Panc1 (cell line): ENCODE data around the gene KCNMA1. TPM values are rescaled to one million over a fixed set of nuclear protein-coding genes. Genes with fewer than 3 reads are reported as not detected.

Experiments used
- ATAC-seq: fragments of 200-7000 bp; cut with Tn5 transposase; 2 replicates; pipeline ENCODE4 v1.9.1; 2020; ENCODE audit warnings: mild to moderate bottlenecking, moderate library complexity
- BruUV-seq: library from RNA; stranded (reverse); fragments of 400-500 nt; replicated peaks from 2 replicates; lab custom pipeline; 2021; lab: Mats Ljungman, UMichigan
- CTCF ChIA-PET: fragments of 300-600 bp; sonication (Branson Sonifier 250); formaldehyde crosslinking; loops from one replicate; lab custom pipeline; 2022; ENCODE audit warnings: antibody characterized with exemption; lab: Charles Lee
- POLR2A ChIA-PET: fragments of 300-600 bp; sonication (Branson Sonifier 250); formaldehyde crosslinking; loops from one replicate; lab custom pipeline; 2022; ENCODE audit warnings: antibody characterized with exemption; lab: Charles Lee
- DNase-seq: peaks from one replicate; pipeline ENCODE4 v3.0.0-alpha.2; 2010; ENCODE audit warnings: low read depth, low spot score
- H3K27ac ChIP-seq: 2 replicates; pipeline ENCODE4 v1.5.1; 2011; ENCODE audit warnings: mild to moderate bottlenecking, low read length, inconsistent platforms
- H3K27me3 ChIP-seq: fragments of 200-500 bp; sonication (Bioruptor generic); 2 replicates; pipeline ENCODE4 v1.6.0; 2014; ENCODE audit warnings: low read length, inconsistent platforms; ENCODE audit not compliant: control insufficient read depth, insufficient read depth
- H3K36me3 ChIP-seq: fragments of 200-500 bp; sonication (Bioruptor generic); 2 replicates; pipeline ENCODE4 v1.5.1; 2014; ENCODE audit warnings: inconsistent platforms, mild to moderate bottlenecking, low read length, moderate library complexity; ENCODE audit not compliant: control insufficient read depth, insufficient read depth
- H3K4me1 ChIP-seq: 2 replicates; pipeline ENCODE4 v1.5.1; 2011; ENCODE audit warnings: inconsistent platforms, mild to moderate bottlenecking, low read length, moderate library complexity; ENCODE audit not compliant: control insufficient read depth, insufficient read depth
- H3K4me3 ChIP-seq, 2 experiments: 2 replicates each; pipeline ENCODE4 v1.5.1; 2011 to 2012; ENCODE audit warnings: low read depth in 2 of 2, low read length in 2 of 2, mild to moderate bottlenecking in 2 of 2, inconsistent platforms in 1 of 2, moderate library complexity in 1 of 2
- H3K9me3 ChIP-seq: fragments of 200-500 bp; sonication (Bioruptor generic); 2 replicates; pipeline ENCODE4 v1.5.1; 2014; ENCODE audit warnings: low read depth, mild to moderate bottlenecking, inconsistent platforms, low read length, moderate library complexity; ENCODE audit not compliant: control insufficient read depth, insufficient read depth
- POLR2AphosphoS5 ChIP-seq: IDR thresholded peaks from 2 replicates; pipeline ENCODE4 v1.6.1; 2012; ENCODE audit warnings: mild to moderate bottlenecking, low read depth, low read length, moderate library complexity
- SIN3A ChIP-seq: IDR thresholded peaks from 2 replicates; pipeline ENCODE4 v1.6.1; 2012; ENCODE audit warnings: low read depth, mild to moderate bottlenecking, low read length, moderate library complexity, borderline replicate concordance; ENCODE audit not compliant: insufficient read depth
- TCF7L2 ChIP-seq: IDR thresholded peaks from 2 replicates; pipeline ENCODE4 v1.6.1; 2011; ENCODE audit warnings: mild to moderate bottlenecking, low read depth, low read length, inconsistent platforms
- in situ Hi-C: cut with HindIII; loops from 2 replicates; pipeline ENCODE4 v1.10.0; 2016; ENCODE audit warnings: low sequenced_read_pairs, low pct_unique_long_range_greater_than_20kb
- intact Hi-C: fragments of 100-400 bp; cut with micrococcal nuclease; formaldehyde crosslinking; loops from one replicate; pipeline ENCODE4 v1.10.0; 2022; ENCODE audit not compliant: unreplicated experiment
- total RNA-seq: library from RNA; stranded (reverse); gene quantifications from one replicate; pipeline ENCODE4 v1.2.1, GENCODE V29; 2021; ENCODE audit not compliant: unreplicated experiment
- TF ChIP-seq, protein P1 (sequence below), 2 experiments: IDR thresholded peaks; 2 replicates each; pipeline ENCODE4 v1.6.1; 2011 to 2012; ENCODE audit warnings: low read depth in 2 of 2, control low read depth in 1 of 2, low read length in 1 of 2, mild to moderate bottlenecking in 1 of 2, moderate library complexity in 1 of 2; ENCODE audit not compliant: insufficient read depth in 1 of 2
- TF ChIP-seq, protein P2 (sequence below): fragments of 450-650 bp; IDR thresholded peaks from 2 replicates; pipeline ENCODE4 v1.5.1; 2017; ENCODE audit warnings: mild to moderate bottlenecking

KCNMA1 gene
- total RNA-seq, 1 experiment from 2014 or later = 91.9 TPM

DNA sequence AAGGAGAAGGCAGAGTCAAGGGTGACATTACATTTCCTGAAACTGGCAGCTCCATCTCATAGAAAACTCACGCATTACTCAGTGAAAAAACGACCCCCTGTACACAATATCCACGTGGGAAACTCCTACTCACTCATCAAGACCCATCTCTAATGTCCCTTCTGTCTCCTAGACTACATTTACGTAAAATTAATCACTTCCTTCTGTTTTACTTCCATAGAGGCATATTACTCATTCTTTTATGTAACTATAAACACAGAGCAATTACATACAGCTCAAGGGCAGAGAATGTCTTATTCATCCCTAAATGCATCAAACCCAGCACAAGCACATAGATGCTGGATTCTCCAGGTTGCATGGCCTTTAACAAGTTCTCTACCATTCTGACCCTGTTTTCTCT, 281.8 kb downstream of the KCNMA1 start:
- in situ Hi-C loops = no loop called here
- intact Hi-C loops = no loop called here
- no TSS peak for BruUV-seq
- Histone ChIP-seq H3K27ac (peak overlapping the region; percentile 46), H3K4me1 (peaks cover 25% of the 10 kb centered on the region), H3K36me3 (no peaks in the 10 kb centered on the region), H3K27me3 (no peaks in the 10 kb centered on the region), H3K9me3 (no peaks in the 10 kb centered on the region), H3K4me3 (no peak overlapping the region)
- DNase-seq (peak; percentile 86), ATAC-seq (peak; percentile 82)
- POLR2A ChIA-PET = interaction anchor here (0.6 to 0.7 kb wide), 5 partner anchors 34 to 1193 kb away, joined by 3 to 7 read pairs (median 5); no protein-coding TSS in a partner anchor
- CTCF ChIA-PET = no interaction called here
- TF ChIP-seq, protein P1, sequence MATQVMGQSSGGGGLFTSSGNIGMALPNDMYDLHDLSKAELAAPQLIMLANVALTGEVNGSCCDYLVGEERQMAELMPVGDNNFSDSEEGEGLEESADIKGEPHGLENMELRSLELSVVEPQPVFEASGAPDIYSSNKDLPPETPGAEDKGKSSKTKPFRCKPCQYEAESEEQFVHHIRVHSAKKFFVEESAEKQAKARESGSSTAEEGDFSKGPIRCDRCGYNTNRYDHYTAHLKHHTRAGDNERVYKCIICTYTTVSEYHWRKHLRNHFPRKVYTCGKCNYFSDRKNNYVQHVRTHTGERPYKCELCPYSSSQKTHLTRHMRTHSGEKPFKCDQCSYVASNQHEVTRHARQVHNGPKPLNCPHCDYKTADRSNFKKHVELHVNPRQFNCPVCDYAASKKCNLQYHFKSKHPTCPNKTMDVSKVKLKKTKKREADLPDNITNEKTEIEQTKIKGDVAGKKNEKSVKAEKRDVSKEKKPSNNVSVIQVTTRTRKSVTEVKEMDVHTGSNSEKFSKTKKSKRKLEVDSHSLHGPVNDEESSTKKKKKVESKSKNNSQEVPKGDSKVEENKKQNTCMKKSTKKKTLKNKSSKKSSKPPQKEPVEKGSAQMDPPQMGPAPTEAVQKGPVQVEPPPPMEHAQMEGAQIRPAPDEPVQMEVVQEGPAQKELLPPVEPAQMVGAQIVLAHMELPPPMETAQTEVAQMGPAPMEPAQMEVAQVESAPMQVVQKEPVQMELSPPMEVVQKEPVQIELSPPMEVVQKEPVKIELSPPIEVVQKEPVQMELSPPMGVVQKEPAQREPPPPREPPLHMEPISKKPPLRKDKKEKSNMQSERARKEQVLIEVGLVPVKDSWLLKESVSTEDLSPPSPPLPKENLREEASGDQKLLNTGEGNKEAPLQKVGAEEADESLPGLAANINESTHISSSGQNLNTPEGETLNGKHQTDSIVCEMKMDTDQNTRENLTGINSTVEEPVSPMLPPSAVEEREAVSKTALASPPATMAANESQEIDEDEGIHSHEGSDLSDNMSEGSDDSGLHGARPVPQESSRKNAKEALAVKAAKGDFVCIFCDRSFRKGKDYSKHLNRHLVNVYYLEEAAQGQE (IDR thresholded peaks at IDR 0.05; ENCODE audit: insufficient read depth in 1 of 2, low read depth in 2 of 2, low read length in 1 of 2) = no peak
- TF ChIP-seq POLR2AphosphoS5 = no peak
- TF ChIP-seq, protein P2, sequence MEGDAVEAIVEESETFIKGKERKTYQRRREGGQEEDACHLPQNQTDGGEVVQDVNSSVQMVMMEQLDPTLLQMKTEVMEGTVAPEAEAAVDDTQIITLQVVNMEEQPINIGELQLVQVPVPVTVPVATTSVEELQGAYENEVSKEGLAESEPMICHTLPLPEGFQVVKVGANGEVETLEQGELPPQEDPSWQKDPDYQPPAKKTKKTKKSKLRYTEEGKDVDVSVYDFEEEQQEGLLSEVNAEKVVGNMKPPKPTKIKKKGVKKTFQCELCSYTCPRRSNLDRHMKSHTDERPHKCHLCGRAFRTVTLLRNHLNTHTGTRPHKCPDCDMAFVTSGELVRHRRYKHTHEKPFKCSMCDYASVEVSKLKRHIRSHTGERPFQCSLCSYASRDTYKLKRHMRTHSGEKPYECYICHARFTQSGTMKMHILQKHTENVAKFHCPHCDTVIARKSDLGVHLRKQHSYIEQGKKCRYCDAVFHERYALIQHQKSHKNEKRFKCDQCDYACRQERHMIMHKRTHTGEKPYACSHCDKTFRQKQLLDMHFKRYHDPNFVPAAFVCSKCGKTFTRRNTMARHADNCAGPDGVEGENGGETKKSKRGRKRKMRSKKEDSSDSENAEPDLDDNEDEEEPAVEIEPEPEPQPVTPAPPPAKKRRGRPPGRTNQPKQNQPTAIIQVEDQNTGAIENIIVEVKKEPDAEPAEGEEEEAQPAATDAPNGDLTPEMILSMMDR = no peak
- TF ChIP-seq SIN3A = no peak
- TF ChIP-seq TCF7L2 = no peak

DNA sequence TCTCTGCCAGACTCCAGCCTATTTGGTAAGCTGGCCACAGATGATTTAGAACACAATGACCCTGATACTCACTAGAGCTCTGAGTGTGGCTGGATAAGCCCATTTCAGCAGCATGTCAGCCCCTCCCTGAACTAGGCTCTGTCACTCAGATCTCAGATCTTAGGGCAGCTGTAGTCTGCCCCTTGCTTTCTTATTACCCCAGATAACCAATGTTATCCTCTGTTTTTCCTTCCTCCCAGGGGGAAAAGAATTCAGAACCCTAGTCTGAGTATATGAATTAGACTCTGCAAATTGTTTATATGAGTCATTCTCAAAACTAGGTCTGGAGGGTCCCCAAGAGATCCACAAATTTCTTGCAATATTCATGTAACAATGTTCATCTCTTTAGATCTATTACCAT, 286.2 kb downstream of the KCNMA1 start:
- Histone ChIP-seq H3K4me1 (peaks cover 38% of the 10 kb centered on the region), H3K9me3 (no peaks in the 10 kb centered on the region), H3K27ac (peak overlapping the region; percentile 60), H3K36me3 (no peaks in the 10 kb centered on the region), H3K27me3 (no peaks in the 10 kb centered on the region), H3K4me3 (no peak overlapping the region)
- ChIA-PET POLR2A (no interaction called here), CTCF (no interaction called here)
- intact Hi-C loops = no loop called here
- in situ Hi-C loops = no loop called here
- TF ChIP-seq POLR2AphosphoS5 = no peak
- TF ChIP-seq, protein P2 = no peak
- no peak for TF ChIP-seq TCF7L2
- TF ChIP-seq SIN3A = no peak
- TF ChIP-seq, protein P1 (IDR thresholded peaks at IDR 0.05; ENCODE audit: insufficient read depth in 1 of 2, low read depth in 2 of 2, low read length in 1 of 2) = no peak
- BruUV-seq = no TSS peak
- ATAC-seq = peak; percentile 46; the same call in 1 of the 2 replicates
- no peak for DNase-seq
